Measurements from ENCODE around the gene CTNND1. TPM values are rescaled to one million over a fixed set of nuclear protein-coding genes. Genes with fewer than 3 reads are reported as not detected.

CTNND1 gene
- total RNA-seq, 1 donor from 2014 or later = 69.5 TPM

GRCh38 chr11:57764021-57764420, 2.4 kb downstream of the CTNND1 start:
- TF ChIP-seq CTCF (IDR thresholded peaks at IDR 0.05) = no peak
- no peaks in the 10 kb centered on the region for H3K27me3 ChIP-seq

GRCh38 chr11:57764566-57764965, 3.0 kb downstream of the CTNND1 start:
- Histone ChIP-seq H3K4me1 (peaks cover 0 to 27% of the 10 kb centered on the region in 2 donors), H3K27me3 (no peaks in the 10 kb centered on the region), H3K9me3 (no peaks in the 10 kb centered on the region), H3K27ac (peak overlapping the region; percentile 44 to 96), H3K36me3 (no peaks in the 10 kb centered on the region), H3K4me3 (peak overlapping the region; percentile 66 to 79)
- TF ChIP-seq CTCF (IDR thresholded peaks at IDR 0.05) = no peak
- intact Hi-C loops (cut with DNase I) = loop anchor here (5.0 kb wide), 3 partner anchors 97 to 813 kb away; partner anchors contain the start of genes LPXN, UBE2L6, ZDHHC5 and ZFP91
- no peak for DNase-seq (ENCODE audit: low spot score in 2 of 2)

More at GRCh38 chr11:57764021-57764420, 2.4 kb downstream of the CTNND1 start:
- H3K27ac ChIP-seq = peak overlapping the region; percentile 83 to 96
- DNase-seq (ENCODE audit: low spot score in 2 of 2) = no peak
- H3K9me3 ChIP-seq = no peaks in the 10 kb centered on the region
- H3K4me3 ChIP-seq = peak overlapping the region; percentile 66 to 79
- H3K36me3 ChIP-seq = no peaks in the 10 kb centered on the region
- intact Hi-C loops (cut with DNase I) = loop anchor here (5.0 kb wide), 3 partner anchors 97 to 813 kb away; partner anchors contain the start of genes LPXN, UBE2L6, ZDHHC5 and ZFP91
- H3K4me1 ChIP-seq = peaks cover 0 to 26% of the 10 kb centered on the region in 2 donors

GRCh38 chr11:57764972-57765371, 3.4 kb downstream of the CTNND1 start:
- Histone ChIP-seq H3K9me3 (no peaks in the 10 kb centered on the region), H3K4me3 (peak overlapping the region; percentile 66 to 79), H3K4me1 (peaks cover 0 to 27% of the 10 kb centered on the region in 2 donors), H3K27me3 (no peaks in the 10 kb centered on the region), H3K36me3 (no peaks in the 10 kb centered on the region), H3K27ac (peak overlapping the region; percentile 44 to 96)
- intact Hi-C loops (cut with DNase I) = loop anchor here (5.0 kb wide), 3 partner anchors 98 to 812 kb away; partner anchors contain the start of genes LPXN, UBE2L6, ZDHHC5 and ZFP91
- no peak for TF ChIP-seq CTCF (IDR thresholded peaks at IDR 0.05)
- DNase-seq (ENCODE audit: low spot score in 2 of 2) = no peak

GRCh38 chr11:57770793-57771192, 9.2 kb downstream of the CTNND1 start:
- Histone ChIP-seq H3K9me3 (no peaks in the 10 kb centered on the region), H3K4me3 (peak overlapping the region in 1 of 2 donors; percentile 12), H3K4me1 (peaks cover 0 to 51% of the 10 kb centered on the region in 2 donors), H3K27me3 (no peaks in the 10 kb centered on the region), H3K36me3 (no peaks in the 10 kb centered on the region), H3K27ac (no peak overlapping the region)
- no peak for TF ChIP-seq CTCF (IDR thresholded peaks at IDR 0.05)
- intact Hi-C loops (cut with DNase I) = no loop called here
- DNase-seq (ENCODE audit: low spot score in 2 of 2) = no peak

GRCh38 chr11:57771365-57771764, 9.8 kb downstream of the CTNND1 start:
- no peak for DNase-seq (ENCODE audit: low spot score in 2 of 2)
- TF ChIP-seq CTCF (IDR thresholded peaks at IDR 0.05) = no peak
- Histone ChIP-seq H3K27ac (no peak overlapping the region), H3K4me1 (peaks cover 0 to 51% of the 10 kb centered on the region in 2 donors), H3K4me3 (no peak overlapping the region), H3K27me3 (no peaks in the 10 kb centered on the region), H3K9me3 (no peaks in the 10 kb centered on the region), H3K36me3 (no peaks in the 10 kb centered on the region)
- intact Hi-C loops (cut with DNase I) = no loop called here
